ENCODE measurements around the gene PAXIP1.

- TF ChIP-seq CTCF (conservative IDR thresholded peaks at IDR 0.05; ENCODE audit: low read depth, low read length) (no peak), EZH2 (IDR thresholded peaks at IDR 0.05; ENCODE audit: borderline replicate concordance, low read depth, low read length, poor library complexity, severe bottlenecking) (no peak)
These were observed 87.3 kb downstream of the PAXIP1 start for GRCh38 chr7:154915600-154915999.
